ENCODE data around the gene EFHC2. TPM values are rescaled to one million over a fixed set of nuclear protein-coding genes. Genes with fewer than 3 reads are reported as not detected.

The EFHC2 gene
- total RNA-seq, 1 donor from 2014 or later = not detected

DNA sequence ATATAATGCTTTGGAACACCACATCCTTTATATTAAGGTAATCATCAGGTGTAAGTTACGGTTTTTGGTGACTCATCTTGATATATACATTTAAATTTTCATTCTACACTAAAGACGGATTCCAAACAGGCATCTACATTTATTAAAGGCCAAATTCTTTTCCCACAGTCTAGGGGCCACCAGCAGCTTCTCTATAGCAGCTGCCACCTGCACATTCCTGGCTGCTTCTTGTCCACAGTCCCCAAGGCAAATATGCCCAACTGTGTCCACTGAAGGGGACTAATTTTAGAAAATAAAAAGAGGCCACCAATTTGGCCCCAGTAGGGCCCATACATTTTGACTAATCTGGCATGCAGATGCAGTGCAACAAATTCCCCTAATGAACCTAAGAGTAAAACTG lies 96.6 kb downstream of the EFHC2 start:
- Histone ChIP-seq H3K4me2 (ENCODE audit: low read length) (no peak overlapping the region), H3K9ac (ENCODE audit: low read length) (no peak overlapping the region), H3K79me2 (ENCODE audit: insufficient read depth, low read length) (no peaks in the 10 kb centered on the region), H4K20me1 (ENCODE audit: insufficient read depth, low read length) (no peaks in the 10 kb centered on the region), H3K4me1 (ENCODE audit: insufficient read depth, low read length) (no peaks in the 10 kb centered on the region), H3K27ac (ENCODE audit: low read depth, low read length) (no peak overlapping the region), H3K27me3 (ENCODE audit: insufficient read depth, low read length) (no peaks in the 10 kb centered on the region), H3K4me3 (ENCODE audit: insufficient read depth, low read depth, low read length) (no peak overlapping the region), H2AFZ (ENCODE audit: low read depth, low read length) (no peak overlapping the region), H3K36me3 (ENCODE audit: insufficient read depth, low read length) (no peaks in the 10 kb centered on the region), H3K9me3 (ENCODE audit: insufficient read depth, low read depth, low read length) (no peaks in the 10 kb centered on the region)
- Mint-ChIP-seq H3K4me1 (ENCODE audit: low read depth, unreplicated experiment) (no peaks in the 10 kb centered on the region), H3K9me3 (ENCODE audit: unreplicated experiment) (no peaks in the 10 kb centered on the region), H3K27ac (ENCODE audit: unreplicated experiment) (no peak overlapping the region), H3K36me3 (ENCODE audit: low read depth, unreplicated experiment) (no peaks in the 10 kb centered on the region), H3K4me3 (ENCODE audit: unreplicated experiment) (no peak overlapping the region), H3K27me3 (ENCODE audit: low read depth, unreplicated experiment) (no peaks in the 10 kb centered on the region)
- TF ChIP-seq EZH2 (IDR thresholded peaks at IDR 0.05; ENCODE audit: insufficient read depth, low read length) = no peak
- TF ChIP-seq, protein P1, sequence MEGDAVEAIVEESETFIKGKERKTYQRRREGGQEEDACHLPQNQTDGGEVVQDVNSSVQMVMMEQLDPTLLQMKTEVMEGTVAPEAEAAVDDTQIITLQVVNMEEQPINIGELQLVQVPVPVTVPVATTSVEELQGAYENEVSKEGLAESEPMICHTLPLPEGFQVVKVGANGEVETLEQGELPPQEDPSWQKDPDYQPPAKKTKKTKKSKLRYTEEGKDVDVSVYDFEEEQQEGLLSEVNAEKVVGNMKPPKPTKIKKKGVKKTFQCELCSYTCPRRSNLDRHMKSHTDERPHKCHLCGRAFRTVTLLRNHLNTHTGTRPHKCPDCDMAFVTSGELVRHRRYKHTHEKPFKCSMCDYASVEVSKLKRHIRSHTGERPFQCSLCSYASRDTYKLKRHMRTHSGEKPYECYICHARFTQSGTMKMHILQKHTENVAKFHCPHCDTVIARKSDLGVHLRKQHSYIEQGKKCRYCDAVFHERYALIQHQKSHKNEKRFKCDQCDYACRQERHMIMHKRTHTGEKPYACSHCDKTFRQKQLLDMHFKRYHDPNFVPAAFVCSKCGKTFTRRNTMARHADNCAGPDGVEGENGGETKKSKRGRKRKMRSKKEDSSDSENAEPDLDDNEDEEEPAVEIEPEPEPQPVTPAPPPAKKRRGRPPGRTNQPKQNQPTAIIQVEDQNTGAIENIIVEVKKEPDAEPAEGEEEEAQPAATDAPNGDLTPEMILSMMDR (IDR thresholded peaks at IDR 0.05; ENCODE audit: insufficient read depth, low read depth, low read length) = no peak
- DNase-seq (ENCODE audit: low read depth) (no peak), FAIRE-seq (peak; percentile 26)

DNA sequence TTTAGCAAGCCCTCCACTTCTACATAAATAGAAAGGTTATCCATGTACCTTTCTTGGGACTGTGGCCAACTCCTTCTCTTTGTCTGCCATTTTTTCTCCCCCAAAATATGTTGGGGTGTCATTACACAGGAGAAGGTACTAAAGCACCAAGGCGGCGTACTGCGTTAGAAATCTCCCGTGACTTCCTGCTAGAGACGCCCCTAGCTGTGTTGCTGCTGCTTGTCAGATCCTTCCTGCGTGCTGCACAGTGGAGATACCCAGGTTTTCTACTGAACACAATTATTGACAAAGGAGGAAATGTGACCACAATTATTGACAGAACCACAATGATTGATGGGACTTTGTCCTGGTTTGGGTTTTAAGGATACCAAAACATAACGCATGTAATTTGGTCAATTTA lies 97.7 kb downstream of the EFHC2 start:
- no peak for DNase-seq (ENCODE audit: low read depth)
- no peaks in the 10 kb centered on the region for H3K4me1 Mint-ChIP-seq (ENCODE audit: low read depth, unreplicated experiment)

DNA sequence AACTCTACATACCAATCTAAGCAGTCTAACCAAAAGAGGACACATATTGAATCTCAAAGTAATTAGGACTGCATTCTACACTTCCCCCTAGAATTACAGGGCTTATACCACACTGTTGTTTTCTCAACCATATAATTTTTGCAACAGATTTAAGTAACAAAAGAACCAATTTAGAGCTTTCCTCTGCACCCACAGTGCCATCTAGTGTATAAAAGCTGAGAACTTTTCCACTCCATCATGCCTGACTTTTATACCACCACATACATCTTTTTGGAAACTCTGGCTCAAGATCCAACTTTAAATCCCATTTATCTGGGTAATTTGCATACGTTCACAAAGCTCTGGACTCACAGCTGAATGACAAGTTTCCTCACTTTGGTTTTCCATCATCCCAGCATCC lies 99.5 kb downstream of the EFHC2 start:
- FAIRE-seq = peak; percentile 100
- Mint-ChIP-seq H3K4me1 (ENCODE audit: low read depth, unreplicated experiment) (no peaks in the 10 kb centered on the region), H3K27me3 (ENCODE audit: low read depth, unreplicated experiment) (no peaks in the 10 kb centered on the region), H3K4me3 (ENCODE audit: unreplicated experiment) (no peak overlapping the region), H3K36me3 (ENCODE audit: low read depth, unreplicated experiment) (no peaks in the 10 kb centered on the region), H3K9me3 (ENCODE audit: unreplicated experiment) (no peaks in the 10 kb centered on the region), H3K27ac (ENCODE audit: unreplicated experiment) (no peak overlapping the region)
- peak; percentile 20 for DNase-seq (ENCODE audit: low read depth)
- Histone ChIP-seq H3K79me2 (ENCODE audit: insufficient read depth, low read length) (no peaks in the 10 kb centered on the region), H3K9ac (ENCODE audit: low read length) (no peak overlapping the region), H4K20me1 (ENCODE audit: insufficient read depth, low read length) (no peaks in the 10 kb centered on the region), H3K9me3 (ENCODE audit: insufficient read depth, low read depth, low read length) (no peaks in the 10 kb centered on the region), H3K27ac (ENCODE audit: low read depth, low read length) (no peak overlapping the region), H3K4me2 (ENCODE audit: low read length) (no peak overlapping the region), H2AFZ (ENCODE audit: low read depth, low read length) (no peak overlapping the region), H3K36me3 (ENCODE audit: insufficient read depth, low read length) (no peaks in the 10 kb centered on the region), H3K27me3 (ENCODE audit: insufficient read depth, low read length) (no peaks in the 10 kb centered on the region), H3K4me1 (ENCODE audit: insufficient read depth, low read length) (no peaks in the 10 kb centered on the region), H3K4me3 (ENCODE audit: insufficient read depth, low read depth, low read length) (no peak overlapping the region)
- no peak for TF ChIP-seq EZH2 (IDR thresholded peaks at IDR 0.05; ENCODE audit: insufficient read depth, low read length)
- TF ChIP-seq, protein P1 (IDR thresholded peaks at IDR 0.05; ENCODE audit: insufficient read depth, low read depth, low read length) = peak; percentile 51

More for the DNA sequence above, 97.7 kb downstream of the EFHC2 start:
- Histone ChIP-seq H3K4me3 (ENCODE audit: insufficient read depth, low read depth, low read length) (no peak overlapping the region), H2AFZ (ENCODE audit: low read depth, low read length) (no peak overlapping the region), H4K20me1 (ENCODE audit: insufficient read depth, low read length) (no peaks in the 10 kb centered on the region), H3K36me3 (ENCODE audit: insufficient read depth, low read length) (no peaks in the 10 kb centered on the region), H3K4me1 (ENCODE audit: insufficient read depth, low read length) (no peaks in the 10 kb centered on the region), H3K4me2 (ENCODE audit: low read length) (no peak overlapping the region), H3K27me3 (ENCODE audit: insufficient read depth, low read length) (no peaks in the 10 kb centered on the region), H3K9me3 (ENCODE audit: insufficient read depth, low read depth, low read length) (no peaks in the 10 kb centered on the region), H3K9ac (ENCODE audit: low read length) (no peak overlapping the region), H3K27ac (ENCODE audit: low read depth, low read length) (no peak overlapping the region), H3K79me2 (ENCODE audit: insufficient read depth, low read length) (no peaks in the 10 kb centered on the region)
- Mint-ChIP-seq H3K27ac (ENCODE audit: unreplicated experiment) (no peak overlapping the region), H3K27me3 (ENCODE audit: low read depth, unreplicated experiment) (no peaks in the 10 kb centered on the region), H3K4me3 (ENCODE audit: unreplicated experiment) (no peak overlapping the region), H3K36me3 (ENCODE audit: low read depth, unreplicated experiment) (no peaks in the 10 kb centered on the region), H3K9me3 (ENCODE audit: unreplicated experiment) (no peaks in the 10 kb centered on the region)
- FAIRE-seq = peak; percentile 77
- TF ChIP-seq, protein P1 (IDR thresholded peaks at IDR 0.05; ENCODE audit: insufficient read depth, low read depth, low read length) = no peak
- no peak for TF ChIP-seq EZH2 (IDR thresholded peaks at IDR 0.05; ENCODE audit: insufficient read depth, low read length)

Data from astrocyte (in vitro differentiated cells and primary cell).